ENCODE results near the gene KIF26B.
"Not testable (repeated sequence)": the region's sequence is repeated elsewhere in the genome, so short reads cannot be mapped to it uniquely, and the experiment has no call there.

The KIF26B gene

GRCh38 chr1:245322673-245323072 is 167.9 kb downstream of the KIF26B start:
- no peak for DNase-seq (ENCODE audit: low read depth in 2 of 2)

GRCh38 chr1:245323765-245324164 is 169.0 kb downstream of the KIF26B start:
- not testable (repeated sequence) for DNase-seq (ENCODE audit: low read depth in 2 of 2)

GRCh38 chr1:245325922-245326795 is 171.4 kb downstream of the KIF26B start:
- DNase-seq (ENCODE audit: low read depth in 2 of 2) = no peak

GRCh38 chr1:245327360-245327759 is 172.6 kb downstream of the KIF26B start:
- no peak for DNase-seq (ENCODE audit: low read depth in 2 of 2)

GRCh38 chr1:245327842-245328241 is 173.1 kb downstream of the KIF26B start:
- DNase-seq (ENCODE audit: low read depth in 2 of 2) = no peak

GRCh38 chr1:245330951-245331350 is 176.2 kb downstream of the KIF26B start:
- no peak for DNase-seq (ENCODE audit: low read depth in 2 of 2)

- no peak for DNase-seq (ENCODE audit: low read depth in 2 of 2)
These were observed 177.3 kb downstream of the KIF26B start for GRCh38 chr1:245332085-245332484.

- DNase-seq (ENCODE audit: low read depth in 2 of 2) = peak; percentile 12 to 18
These were observed 177.7 kb downstream of the KIF26B start for GRCh38 chr1:245332513-245332912.

GRCh38 chr1:245334235-245334634 is 179.4 kb downstream of the KIF26B start:
- DNase-seq (ENCODE audit: low read depth in 2 of 2) = no peak

GRCh38 chr1:245334827-245335490 is 180.2 kb downstream of the KIF26B start:
- DNase-seq (ENCODE audit: low read depth in 2 of 2) = no peak

- not testable (repeated sequence) for DNase-seq (ENCODE audit: low read depth in 2 of 2)
These were observed 180.9 kb downstream of the KIF26B start for GRCh38 chr1:245335684-245336083.

- DNase-seq (ENCODE audit: low read depth in 2 of 2) = no peak
These were observed 181.6 kb downstream of the KIF26B start for GRCh38 chr1:245336149-245336983.

- not testable (repeated sequence) for DNase-seq (ENCODE audit: low read depth in 2 of 2)
These were observed 182.2 kb downstream of the KIF26B start for GRCh38 chr1:245336984-245337355.

- no peak for DNase-seq (ENCODE audit: low read depth in 2 of 2)
These were observed 183.2 kb downstream of the KIF26B start for GRCh38 chr1:245337829-245338484.

- DNase-seq (ENCODE audit: low read depth in 2 of 2) = no peak
These were observed 183.7 kb downstream of the KIF26B start for GRCh38 chr1:245338485-245338877.

- DNase-seq (ENCODE audit: low read depth in 2 of 2) = no peak
These were observed 187.0 kb downstream of the KIF26B start for GRCh38 chr1:245341743-245342142.

- DNase-seq (ENCODE audit: low read depth in 2 of 2) = no peak
These were observed 190.6 kb downstream of the KIF26B start for GRCh38 chr1:245345191-245345884.

- no peak for DNase-seq (ENCODE audit: low read depth in 2 of 2)
These were observed 193.8 kb downstream of the KIF26B start for GRCh38 chr1:245348626-245349025.

- DNase-seq (ENCODE audit: low read depth in 2 of 2) = no peak
These were observed 198.6 kb downstream of the KIF26B start for GRCh38 chr1:245353411-245353810.

GRCh38 chr1:245353915-245354775 is 199.4 kb downstream of the KIF26B start:
- no peak for DNase-seq (ENCODE audit: low read depth in 2 of 2)
